ENCODE data around the gene DISP3.

The DISP3 gene

GRCh38 chr1:11470912-11471311 is 8.0 kb upstream of the DISP3 start:
- Histone ChIP-seq H3K9ac (ENCODE audit: low read depth, low read length) (no peak overlapping the region), H3K4me1 (ENCODE audit: insufficient read depth, low read length) (no peaks in the 10 kb centered on the region), H3K36me3 (ENCODE audit: insufficient read depth, low read length) (no peaks in the 10 kb centered on the region), H3K9me3 (ENCODE audit: control insufficient read depth, insufficient read depth, low read length) (no peaks in the 10 kb centered on the region)

- H3K9me3 ChIP-seq (ENCODE audit: control insufficient read depth, insufficient read depth, low read length), result no peaks in the 10 kb centered on the region
- H3K4me1 ChIP-seq (ENCODE audit: insufficient read depth, low read length), result no peaks in the 10 kb centered on the region
- no peaks in the 10 kb centered on the region for H3K36me3 ChIP-seq (ENCODE audit: insufficient read depth, low read length)
- H3K9ac ChIP-seq (ENCODE audit: low read depth, low read length), result no peak overlapping the region
These were observed 7.5 kb upstream of the DISP3 start for GRCh38 chr1:11471473-11471872.

- Histone ChIP-seq H3K9ac (ENCODE audit: low read depth, low read length) (no peak overlapping the region), H3K9me3 (ENCODE audit: control insufficient read depth, insufficient read depth, low read length) (no peaks in the 10 kb centered on the region), H3K36me3 (ENCODE audit: insufficient read depth, low read length) (no peaks in the 10 kb centered on the region), H3K4me1 (ENCODE audit: insufficient read depth, low read length) (no peaks in the 10 kb centered on the region)
These were observed 6.7 kb upstream of the DISP3 start for GRCh38 chr1:11472284-11472683.

- Histone ChIP-seq H3K9me3 (ENCODE audit: control insufficient read depth, insufficient read depth, low read length) (no peaks in the 10 kb centered on the region), H3K4me1 (ENCODE audit: insufficient read depth, low read length) (no peaks in the 10 kb centered on the region), H3K36me3 (ENCODE audit: insufficient read depth, low read length) (no peaks in the 10 kb centered on the region), H3K9ac (ENCODE audit: low read depth, low read length) (no peak overlapping the region)
These were observed 6.2 kb upstream of the DISP3 start for GRCh38 chr1:11472741-11473140.

GRCh38 chr1:11473491-11474034 is 5.4 kb upstream of the DISP3 start:
- Histone ChIP-seq H3K4me1 (ENCODE audit: insufficient read depth, low read length) (no peaks in the 10 kb centered on the region), H3K9ac (ENCODE audit: low read depth, low read length) (no peak overlapping the region), H3K36me3 (ENCODE audit: insufficient read depth, low read length) (no peaks in the 10 kb centered on the region), H3K9me3 (ENCODE audit: control insufficient read depth, insufficient read depth, low read length) (no peaks in the 10 kb centered on the region)

GRCh38 chr1:11474826-11475225 is 4.1 kb upstream of the DISP3 start:
- no peaks in the 10 kb centered on the region for H3K36me3 ChIP-seq (ENCODE audit: insufficient read depth, low read length)
- H3K4me1 ChIP-seq (ENCODE audit: insufficient read depth, low read length), result no peaks in the 10 kb centered on the region
- H3K9ac ChIP-seq (ENCODE audit: low read depth, low read length), result no peak overlapping the region
- no peaks in the 10 kb centered on the region for H3K9me3 ChIP-seq (ENCODE audit: control insufficient read depth, insufficient read depth, low read length)

GRCh38 chr1:11475748-11476147 is 3.2 kb upstream of the DISP3 start:
- no peaks in the 10 kb centered on the region for H3K9me3 ChIP-seq (ENCODE audit: control insufficient read depth, insufficient read depth, low read length)
- H3K36me3 ChIP-seq (ENCODE audit: insufficient read depth, low read length), result no peaks in the 10 kb centered on the region
- H3K9ac ChIP-seq (ENCODE audit: low read depth, low read length), result no peak overlapping the region
- no peaks in the 10 kb centered on the region for H3K4me1 ChIP-seq (ENCODE audit: insufficient read depth, low read length)

- peak overlapping the region; percentile 84 for H3K9ac ChIP-seq (ENCODE audit: low read depth, low read length)
- H3K4me1 ChIP-seq (ENCODE audit: insufficient read depth, low read length), result no peaks in the 10 kb centered on the region; the same call in 1 of the 2 replicates
- H3K9me3 ChIP-seq (ENCODE audit: control insufficient read depth, insufficient read depth, low read length), result no peaks in the 10 kb centered on the region
- H3K36me3 ChIP-seq (ENCODE audit: insufficient read depth, low read length), result no peaks in the 10 kb centered on the region
These were observed 522 bp downstream of the DISP3 start for GRCh38 chr1:11479375-11479979.

GRCh38 chr1:11481019-11481418 is 2.1 kb downstream of the DISP3 start:
- Histone ChIP-seq H3K9me3 (ENCODE audit: control insufficient read depth, insufficient read depth, low read length) (no peaks in the 10 kb centered on the region), H3K4me1 (ENCODE audit: insufficient read depth, low read length) (no peaks in the 10 kb centered on the region; the same call in 1 of the 2 replicates), H3K9ac (ENCODE audit: low read depth, low read length) (no peak overlapping the region), H3K36me3 (ENCODE audit: insufficient read depth, low read length) (no peaks in the 10 kb centered on the region)

GRCh38 chr1:11482198-11482597 is 3.2 kb downstream of the DISP3 start:
- Histone ChIP-seq H3K9ac (ENCODE audit: low read depth, low read length) (no peak overlapping the region), H3K4me1 (ENCODE audit: insufficient read depth, low read length) (no peaks in the 10 kb centered on the region; the same call in 1 of the 2 replicates), H3K9me3 (ENCODE audit: control insufficient read depth, insufficient read depth, low read length) (no peaks in the 10 kb centered on the region), H3K36me3 (ENCODE audit: insufficient read depth, low read length) (no peaks in the 10 kb centered on the region)

- Histone ChIP-seq H3K9me3 (ENCODE audit: control insufficient read depth, insufficient read depth, low read length) (no peaks in the 10 kb centered on the region), H3K9ac (ENCODE audit: low read depth, low read length) (no peak overlapping the region), H3K36me3 (ENCODE audit: insufficient read depth, low read length) (no peaks in the 10 kb centered on the region), H3K4me1 (ENCODE audit: insufficient read depth, low read length) (no peaks in the 10 kb centered on the region; the same call in 1 of the 2 replicates)
These were observed 3.9 kb downstream of the DISP3 start for GRCh38 chr1:11482701-11483479.

GRCh38 chr1:11483581-11484320 is 4.8 kb downstream of the DISP3 start:
- no peaks in the 10 kb centered on the region; the same call in 1 of the 2 replicates for H3K4me1 ChIP-seq (ENCODE audit: insufficient read depth, low read length)
- no peaks in the 10 kb centered on the region for H3K36me3 ChIP-seq (ENCODE audit: insufficient read depth, low read length)
- H3K9me3 ChIP-seq (ENCODE audit: control insufficient read depth, insufficient read depth, low read length), result no peaks in the 10 kb centered on the region
- no peak overlapping the region for H3K9ac ChIP-seq (ENCODE audit: low read depth, low read length)

- H3K4me1 ChIP-seq (ENCODE audit: insufficient read depth, low read length), result no peaks in the 10 kb centered on the region; the same call in 1 of the 2 replicates
- H3K36me3 ChIP-seq (ENCODE audit: insufficient read depth, low read length), result no peaks in the 10 kb centered on the region
- H3K9me3 ChIP-seq (ENCODE audit: control insufficient read depth, insufficient read depth, low read length), result no peaks in the 10 kb centered on the region
- H3K9ac ChIP-seq (ENCODE audit: low read depth, low read length), result no peak overlapping the region
These were observed 5.3 kb downstream of the DISP3 start for GRCh38 chr1:11484321-11484655.

- H3K4me1 ChIP-seq (ENCODE audit: insufficient read depth, low read length), result no peaks in the 10 kb centered on the region; the same call in 1 of the 2 replicates
- no peak overlapping the region for H3K9ac ChIP-seq (ENCODE audit: low read depth, low read length)
- no peaks in the 10 kb centered on the region for H3K9me3 ChIP-seq (ENCODE audit: control insufficient read depth, insufficient read depth, low read length)
- H3K36me3 ChIP-seq (ENCODE audit: insufficient read depth, low read length), result no peaks in the 10 kb centered on the region
These were observed 6.2 kb downstream of the DISP3 start for GRCh38 chr1:11485191-11485590.

All from ES-I3 (cell line).